ENCODE measurements around the gene CNIH2.
A peak's percentile ranks its signal among the peaks of the same experiment; 100 is the strongest.

Gene CNIH2

GRCh38 chr11:66267039-66267378 is 11.0 kb upstream of the CNIH2 start:
- DNase-seq (ENCODE audit: low read depth), result no peak
- H3K4me3 ChIP-seq (ENCODE audit: low read depth, low read length), result no peak overlapping the region
- no peak for TF ChIP-seq CTCF (IDR thresholded peaks at IDR 0.05; ENCODE audit: low read depth, low read length)
- TF ChIP-seq POLR2A (IDR thresholded peaks at IDR 0.05; ENCODE audit: extremely low read depth, insufficient read length), result no peak
- TF ChIP-seq MAX (IDR thresholded peaks at IDR 0.05; ENCODE audit: low read depth, low read length), result no peak
- TF ChIP-seq MYC (IDR thresholded peaks at IDR 0.05; ENCODE audit: low read depth, low read length), result no peak

- H3K4me3 ChIP-seq (ENCODE audit: low read depth, low read length), result peak overlapping the region; percentile 67
- peak; percentile 89 for DNase-seq (ENCODE audit: low read depth)
- peak; percentile 62 for TF ChIP-seq POLR2A (IDR thresholded peaks at IDR 0.05; ENCODE audit: extremely low read depth, insufficient read length)
- 0 out of 2 replicates have a peak, but pooled peaks have one; percentile 25 for TF ChIP-seq MAX (IDR thresholded peaks at IDR 0.05; ENCODE audit: low read depth, low read length)
- peak; percentile 3 for TF ChIP-seq CTCF (IDR thresholded peaks at IDR 0.05; ENCODE audit: low read depth, low read length)
- TF ChIP-seq MYC (IDR thresholded peaks at IDR 0.05; ENCODE audit: low read depth, low read length), result no peak
Measured at GRCh38 chr11:66267379-66268243, 10.4 kb upstream of the CNIH2 start.

GRCh38 chr11:66268244-66268951 is 9.6 kb upstream of the CNIH2 start, which contains the start of gene RAB1B:
Gene RAB1B (plus strand): TSS chr11:66268639. CDS start chr11:66268680, 41 bp downstream.
- TF ChIP-seq MYC (IDR thresholded peaks at IDR 0.05; ENCODE audit: low read depth, low read length) (peak; percentile 62), POLR2A (IDR thresholded peaks at IDR 0.05; ENCODE audit: extremely low read depth, insufficient read length) (peak; percentile 81), MAX (IDR thresholded peaks at IDR 0.05; ENCODE audit: low read depth, low read length) (peak; percentile 77), CTCF (IDR thresholded peaks at IDR 0.05; ENCODE audit: low read depth, low read length) (no peak)
- DNase-seq (ENCODE audit: low read depth), result peak; percentile 100
- H3K4me3 ChIP-seq (ENCODE audit: low read depth, low read length), result peak within 1 kb of the TSS; percentile 93

GRCh38 chr11:66268952-66269905 is 8.7 kb upstream of the CNIH2 start:
- TF ChIP-seq CTCF (IDR thresholded peaks at IDR 0.05; ENCODE audit: low read depth, low read length) (peak; percentile 17), POLR2A (IDR thresholded peaks at IDR 0.05; ENCODE audit: extremely low read depth, insufficient read length) (no peak), MAX (IDR thresholded peaks at IDR 0.05; ENCODE audit: low read depth, low read length) (no peak)
- peak overlapping the region; percentile 93 for H3K4me3 ChIP-seq (ENCODE audit: low read depth, low read length)
- peak; percentile 59 for DNase-seq (ENCODE audit: low read depth)

GRCh38 chr11:66271816-66272215 is 6.2 kb upstream of the CNIH2 start:
- no peak for TF ChIP-seq POLR2A (IDR thresholded peaks at IDR 0.05; ENCODE audit: extremely low read depth, insufficient read length)
- no peak for TF ChIP-seq MAX (IDR thresholded peaks at IDR 0.05; ENCODE audit: low read depth, low read length)
- no peak for TF ChIP-seq CTCF (IDR thresholded peaks at IDR 0.05; ENCODE audit: low read depth, low read length)
- TF ChIP-seq MYC (IDR thresholded peaks at IDR 0.05; ENCODE audit: low read depth, low read length), result no peak
- no peak overlapping the region for H3K4me3 ChIP-seq (ENCODE audit: low read depth, low read length)
- no peak for DNase-seq (ENCODE audit: low read depth)
